B cell (primary cell): ENCODE data around the gene TBC1D22B. TPM values are rescaled to one million over a fixed set of nuclear protein-coding genes. Genes with fewer than 3 reads are reported as not detected.

ENCODE experiments used
- ATAC-seq: fragments of 200-7000 bp; cut with Tn5 transposase; one replicate; pipeline ENCODE4 v1.10.0; 2021; ENCODE audit warnings: low read depth, mild to moderate bottlenecking, moderate number of reproducible peaks, moderate library complexity
- CTCF ChIA-PET: fragments of 350-600 bp; sonication (Branson Sonifier 250); formaldehyde crosslinking; loops from one replicate; lab custom pipeline; 2021; ENCODE audit warnings: antibody characterized with exemption, inconsistent platforms; lab: Charles Lee
- POLR2A ChIA-PET: fragments of 350-600 bp; sonication (Branson Sonifier 250); formaldehyde crosslinking; loops from one replicate; lab custom pipeline; 2021; ENCODE audit warnings: antibody characterized with exemption; lab: Charles Lee
- DNase-seq: peaks from one replicate; pipeline ENCODE4 v3.0.0; 2013
- H2AFZ ChIP-seq: 2 replicates; pipeline ENCODE4 v1.6.1; 2012; ENCODE audit warnings: mild to moderate bottlenecking, low read depth, low read length; ENCODE audit not compliant: insufficient read depth, poor library complexity, severe bottlenecking
- H3K27ac ChIP-seq, 2 donors: 1 replicate in 1 of 2; 2 replicates in 1 of 2; pipeline ENCODE4 v1.5.1; 2012 to 2013; ENCODE audit warnings: low read length in 2 of 2, mild to moderate bottlenecking in 2 of 2, moderate library complexity in 1 of 2
- H3K27me3 ChIP-seq, 4 experiments: fragments of 200-600 bp in 1 of 4; sonication (generic) in 1 of 4; replicated peaks in 1 of 4; 1 replicate in 2 of 4; 2 replicates in 2 of 4; pipeline versions ENCODE4 v1.6.1 to v1.7.0; 2013 to 2016; ENCODE audit warnings: low read length in 3 of 4, mild to moderate bottlenecking in 2 of 4, mixed read lengths in 1 of 4, moderate library complexity in 1 of 4; ENCODE audit not compliant: insufficient read depth in 4 of 4, control insufficient read depth in 3 of 4; ENCODE audit errors: control extremely low read depth in 1 of 4
- H3K36me3 ChIP-seq, 2 experiments: replicated peaks in 1 of 2; 1 replicate in 1 of 2; 2 replicates in 1 of 2; pipeline versions ENCODE4 v1.6.1 to v1.7.1; 2013; ENCODE audit warnings: low read length in 1 of 2; ENCODE audit not compliant: insufficient read depth in 2 of 2, control insufficient read depth in 1 of 2; ENCODE audit errors: control extremely low read depth in 1 of 2, extremely low read depth in 1 of 2
- H3K4me1 ChIP-seq, 2 donors: fragments of 200-600 bp in 1 of 2; sonication (generic) in 1 of 2; 1 replicate in 1 of 2; 2 replicates in 1 of 2; pipeline versions ENCODE4 v1.5.1 to v1.6.1; 2013 to 2017; ENCODE audit warnings: low read length in 2 of 2; ENCODE audit not compliant: control insufficient read depth in 2 of 2, insufficient read depth in 2 of 2
- H3K4me2 ChIP-seq: replicated peaks from 2 replicates; pipeline ENCODE3; 2012; ENCODE audit warnings: mild to moderate bottlenecking, low read depth, low read length; ENCODE audit not compliant: poor library complexity, severe bottlenecking
- H3K4me3 ChIP-seq, 5 experiments: fragments of 200-600 bp in 1 of 5; sonication (generic) in 1 of 5; 1 replicate in 3 of 5; 2 replicates in 2 of 5; pipeline versions ENCODE4 v1.5.1 to v1.7.0; 2011 to 2016; ENCODE audit warnings: low read length in 4 of 5, mild to moderate bottlenecking in 4 of 5, low read depth in 2 of 5, control low read depth in 1 of 5, moderate library complexity in 1 of 5; ENCODE audit not compliant: insufficient read depth in 1 of 5; ENCODE audit errors: control extremely low read depth in 1 of 5, extremely low read depth in 1 of 5
- H3K79me2 ChIP-seq: fragments of 200-600 bp; sonication (generic); one replicate; pipeline ENCODE4 v1.6.0; 2016; ENCODE audit warnings: low read length; ENCODE audit not compliant: control insufficient read depth, insufficient read depth
- H3K9ac ChIP-seq: fragments of 200-600 bp; sonication (generic); 2 replicates; pipeline ENCODE4 v1.6.1; 2017; ENCODE audit warnings: mild to moderate bottlenecking, low read length, moderate library complexity
- H3K9me3 ChIP-seq, 3 donors: one replicate each; pipeline versions ENCODE4 v1.6.1 to v1.7.1; 2013; ENCODE audit warnings: low read length in 2 of 3; ENCODE audit not compliant: control insufficient read depth in 2 of 3, insufficient read depth in 1 of 3; ENCODE audit errors: control extremely low read depth in 1 of 3
- H4K20me1 ChIP-seq: 2 replicates; pipeline ENCODE4 v1.6.0; 2012; ENCODE audit warnings: mild to moderate bottlenecking, low read length; ENCODE audit not compliant: insufficient read depth, control insufficient read depth, poor library complexity, severe bottlenecking
- H3K27ac Mint-ChIP-seq: one replicate; pipeline ENCODE4 v1.8.0; 2021; ENCODE audit warnings: mixed read lengths
- H3K27me3 Mint-ChIP-seq: one replicate; pipeline ENCODE4 v1.8.0; 2021; ENCODE audit warnings: mixed read lengths
- H3K4me1 Mint-ChIP-seq: one replicate; pipeline ENCODE4 v1.8.0; 2021; ENCODE audit warnings: mixed read lengths
- H3K4me3 Mint-ChIP-seq: one replicate; pipeline ENCODE4 v1.8.0; 2021; ENCODE audit warnings: mixed read lengths
- H3K9me3 Mint-ChIP-seq: one replicate; pipeline ENCODE4 v1.8.0; 2022; ENCODE audit warnings: mixed read lengths; ENCODE audit not compliant: insufficient read depth
- CTCF ChIP-seq: fragments of 200-600 bp; IDR thresholded peaks from one replicate; pipeline ENCODE4 v1.8.0; 2022; ENCODE audit warnings: antibody characterized with exemption, mild to moderate bottlenecking
- EZH2 ChIP-seq: IDR thresholded peaks from 2 replicates; pipeline ENCODE4 v1.6.1; 2012; ENCODE audit warnings: borderline replicate concordance, low read depth, mild to moderate bottlenecking, moderate library complexity, low read length; ENCODE audit not compliant: insufficient read depth, poor library complexity, severe bottlenecking
- WGBS: methylation state at CpG from one replicate; pipeline ENCODE4 v1.1.5; 2013; ENCODE audit warnings: missing lambda C conversion rate; ENCODE audit not compliant: insufficient coverage; 5-methylcytosine and 5-hydroxymethylcytosine counted together
- intact Hi-C: fragments of 100-400 bp; cut with micrococcal nuclease; formaldehyde crosslinking; loops from one replicate; pipeline ENCODE4 v1.10.0; 2022
- polyA plus RNA-seq: library from polyadenylated mRNA; depleted of rRNA; stranded (reverse); fragments of >200 nt; gene quantifications from 2 replicates; pipeline ENCODE4 v1.2.3, GENCODE V29; 2012
- total RNA-seq, 2 donors: library from RNA; stranded (reverse); fragments of 120-200 nt in 1 of 2; gene quantifications; 1 replicate in 1 of 2; 2 replicates in 1 of 2; pipeline versions ENCODE4 v1.2.3 to v1.2.4, GENCODE V29; 2013 to 2022

The TBC1D22B gene
- total and polyA plus RNA-seq, 2 donors (not counting 1 experiment from before 2014, with no cell fraction given), result 5.1 to 12.5 TPM

- no peak for ATAC-seq
- no peaks in the 10 kb centered on the region for H3K79me2 ChIP-seq
- H3K9ac ChIP-seq, result no peak overlapping the region
- H2AFZ ChIP-seq, result no peak overlapping the region
- H3K4me3 ChIP-seq, result no peak overlapping the region
- no peak for DNase-seq
- no CpG with 5 or more reads among the region's 1 CpG for WGBS
- CTCF ChIA-PET, result interaction anchor here (0.7 kb wide), 1 partner anchor 217 kb away, joined by 4 read pairs; no protein-coding TSS in a partner anchor
- H3K27me3 ChIP-seq, result no peaks in the 10 kb centered on the region
- H3K36me3 ChIP-seq, result no peaks in the 10 kb centered on the region
- H4K20me1 ChIP-seq, result no peaks in the 10 kb centered on the region
- no peak for TF ChIP-seq CTCF
- no peak for TF ChIP-seq EZH2
- POLR2A ChIA-PET, result no interaction called here
- Mint-ChIP-seq H3K4me3 (no peak overlapping the region), H3K4me1 (peaks cover 4% of the 10 kb centered on the region), H3K27me3 (peaks cover 6% of the 10 kb centered on the region), H3K9me3 (no peaks in the 10 kb centered on the region), H3K27ac (no peak overlapping the region)
- peaks cover 5 to 6% of the 10 kb centered on the region in 2 donors for H3K4me1 ChIP-seq
- no peak overlapping the region for H3K27ac ChIP-seq
- intact Hi-C loops, result no loop called here
- H3K4me2 ChIP-seq, result no peak overlapping the region
- H3K9me3 ChIP-seq, result no peaks in the 10 kb centered on the region
Observed at GRCh38 chr6:37242429-37243052, 15.0 kb upstream of the TBC1D22B start.

- Histone ChIP-seq H3K36me3 (no peaks in the 10 kb centered on the region), H3K27ac (no peak overlapping the region), H3K79me2 (no peaks in the 10 kb centered on the region), H3K4me2 (no peak overlapping the region), H3K9me3 (no peaks in the 10 kb centered on the region), H3K27me3 (peaks cover 0 to 3% (median 0%) of the 10 kb centered on the region in 4 experiments), H3K9ac (no peak overlapping the region), H4K20me1 (no peaks in the 10 kb centered on the region), H3K4me1 (peaks cover 5 to 6% of the 10 kb centered on the region in 2 donors), H3K4me3 (no peak overlapping the region), H2AFZ (no peak overlapping the region)
- Mint-ChIP-seq H3K27me3 (peaks cover 6% of the 10 kb centered on the region), H3K4me3 (no peak overlapping the region), H3K9me3 (no peaks in the 10 kb centered on the region), H3K27ac (no peak overlapping the region), H3K4me1 (peaks cover 4% of the 10 kb centered on the region)
- TF ChIP-seq EZH2, result no peak
- 90% methylated on average over 5 of the region's 8 CpGs for WGBS
- ChIA-PET POLR2A (interaction anchor here (0.6 kb wide), 1 partner anchor 301 kb away, joined by 3 read pairs; no protein-coding TSS in a partner anchor), CTCF (no interaction called here)
- ATAC-seq (no peak), DNase-seq (no peak)
- intact Hi-C loops, result no loop called here
Observed at GRCh38 chr6:37243131-37243815, 14.3 kb upstream of the TBC1D22B start.
